ENCODE results near the gene IFNAR1.

IFNAR1 gene

GRCh38 chr21:33403786-33404585 lies 79.2 kb downstream of the IFNAR1 start:
- no peak for FAIRE-seq

- FAIRE-seq: no peak
Measured at GRCh38 chr21:33406493-33406892, 81.7 kb downstream of the IFNAR1 start.

All from TTC549 (cell line).